HG03432 (cell line): ENCODE data around the gene TSPAN3.

ENCODE experiments used
- ATAC-seq: cut with Tn5 transposase; IDR thresholded peaks from one replicate; pipeline ENCODE4 v1.9.1; 2021; ENCODE audit warnings: mild to moderate bottlenecking, moderate library complexity; ENCODE audit not compliant: unreplicated experiment

The TSPAN3 gene

GRCh38 chr15:77025083-77025901 is 45.6 kb downstream of the TSPAN3 start:
- no peak for ATAC-seq

- ATAC-seq = no peak
Observed at GRCh38 chr15:77024273-77025082, 46.4 kb downstream of the TSPAN3 start.

DNA sequence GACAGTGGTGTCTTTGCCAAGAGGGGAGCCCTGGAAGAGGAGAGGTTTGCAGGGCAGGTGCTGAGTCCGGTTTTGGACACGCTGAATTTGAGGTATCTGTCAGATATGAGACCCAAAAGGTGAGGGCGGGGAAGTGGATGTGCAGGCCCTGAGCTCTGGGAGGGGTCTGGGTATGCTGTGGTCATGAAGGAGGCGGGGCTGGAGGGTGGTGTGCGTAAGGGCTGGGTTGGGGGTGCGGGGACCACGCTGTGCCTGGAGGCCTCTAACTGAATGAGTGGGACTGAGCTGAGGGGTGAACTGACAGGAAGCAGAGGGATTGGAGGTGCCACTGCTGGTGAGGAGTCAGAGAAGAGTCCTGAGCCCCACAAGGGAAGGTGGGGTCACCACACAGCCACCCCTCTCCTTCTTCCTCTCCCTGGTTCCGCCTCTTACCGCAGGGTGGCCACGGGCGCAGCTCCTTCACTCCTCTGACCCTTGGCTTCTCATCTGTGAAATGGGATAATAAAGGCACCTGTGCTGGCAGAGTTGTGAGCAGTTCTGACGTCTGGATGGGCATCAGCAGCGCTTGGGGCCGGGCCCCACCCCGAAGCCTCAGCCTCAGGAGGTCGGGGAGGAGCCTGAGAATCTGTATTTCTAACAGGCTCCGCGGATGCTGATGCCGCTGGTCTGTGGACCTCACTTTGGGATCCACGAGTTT is 47.2 kb downstream of the TSPAN3 start:
- no peak for ATAC-seq

DNA sequence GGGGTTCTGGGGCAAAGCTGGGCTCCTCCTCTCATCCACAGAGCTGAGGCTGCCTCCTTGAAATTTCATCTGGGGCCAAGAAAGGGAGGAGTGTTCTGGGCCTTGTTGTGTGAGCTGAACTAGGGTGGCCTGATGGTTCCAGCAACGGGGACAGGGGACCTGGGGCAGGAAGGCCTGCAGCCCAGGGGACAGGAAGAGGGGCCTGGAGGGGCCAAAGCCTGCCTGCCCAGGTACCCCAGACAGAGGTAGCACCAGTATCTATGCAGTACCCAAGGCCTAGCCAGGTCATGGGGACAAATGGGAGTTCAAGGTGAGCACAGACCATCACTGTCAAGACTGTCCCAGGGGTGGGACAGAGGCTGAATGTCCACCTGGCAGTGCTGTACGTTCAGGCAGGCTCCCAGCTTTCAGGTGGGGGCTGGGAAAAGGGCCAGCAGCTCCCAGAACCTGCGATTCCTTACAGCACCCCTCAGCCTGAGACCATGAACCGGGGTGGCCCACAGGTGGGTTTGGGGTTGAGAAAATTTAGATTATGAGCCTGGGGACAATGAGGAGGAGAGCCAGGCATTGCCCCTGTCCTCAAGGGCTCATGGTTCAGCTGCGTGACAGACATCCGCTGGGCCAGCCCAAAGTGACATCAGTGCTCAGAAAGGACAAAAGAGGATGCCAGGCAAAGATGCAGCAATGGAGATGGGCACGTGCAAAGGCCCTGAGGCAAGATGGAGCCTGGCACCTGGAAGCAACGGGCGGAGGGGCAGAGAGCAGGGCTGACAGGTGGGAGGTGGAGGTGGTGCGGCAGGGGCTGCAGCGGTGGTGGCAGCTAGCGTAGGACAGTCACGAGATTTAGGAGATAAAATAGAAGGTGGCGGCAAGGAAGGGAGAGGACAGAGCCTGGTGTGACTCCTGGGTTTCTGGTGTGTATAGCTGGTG is 48.0 kb downstream of the TSPAN3 start:
- ATAC-seq = no peak

- ATAC-seq = no peak
Observed at GRCh38 chr15:77021803-77022381, 49.0 kb downstream of the TSPAN3 start.

DNA sequence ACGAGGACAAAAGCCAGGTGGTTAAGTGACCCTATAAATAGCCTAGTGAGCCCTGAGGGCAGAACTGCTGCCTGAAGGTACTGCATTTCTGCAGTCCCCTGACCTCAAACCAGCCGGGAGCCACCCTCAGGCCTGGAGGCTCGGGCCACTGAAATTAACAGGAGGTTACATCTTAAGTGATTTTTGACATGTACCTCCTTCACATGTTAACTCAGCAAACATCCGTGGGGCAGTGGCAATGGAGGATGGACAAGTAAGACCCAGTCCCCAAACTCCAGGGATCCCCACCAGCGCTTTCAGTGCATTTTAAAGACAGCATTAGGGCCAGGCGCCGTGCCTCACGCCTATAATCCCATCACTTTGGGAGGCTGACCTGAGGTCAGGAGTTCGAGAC is 49.8 kb downstream of the TSPAN3 start:
- no peak for ATAC-seq

DNA sequence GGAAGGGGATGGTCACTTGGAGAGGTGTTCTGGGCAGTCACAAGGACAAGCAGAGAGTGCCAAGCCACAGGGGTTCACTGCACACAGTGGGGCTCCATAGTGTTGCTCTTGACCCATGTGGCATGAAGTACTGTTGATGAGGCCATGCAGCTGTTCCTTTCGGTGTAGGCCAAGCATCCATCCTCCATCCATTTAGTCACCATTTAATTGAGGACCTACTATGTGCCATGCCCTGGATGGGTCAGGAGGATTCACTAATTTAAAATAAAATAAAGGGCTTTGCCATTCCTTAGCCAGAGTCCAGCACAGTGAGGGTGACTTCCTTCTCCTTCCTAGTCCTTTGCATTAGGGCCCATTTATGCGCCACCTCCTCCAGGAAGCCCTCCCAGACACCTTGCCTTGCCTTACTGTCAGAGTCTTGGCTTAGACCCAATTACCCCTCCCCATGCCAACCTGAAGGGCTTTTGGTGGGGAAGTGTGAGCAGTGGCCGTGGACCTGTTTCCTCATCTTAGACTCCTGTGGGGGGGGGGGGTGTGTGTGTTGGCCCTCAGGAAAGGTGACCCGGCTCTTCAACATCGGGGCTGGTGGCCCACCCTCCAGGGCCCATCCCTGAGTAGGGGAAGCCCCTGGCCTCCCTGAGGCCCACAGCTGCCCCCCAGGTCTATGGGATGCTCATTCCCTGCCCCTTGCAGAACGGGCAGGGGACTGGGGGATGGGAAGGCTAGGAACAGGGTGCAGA is 50.4 kb downstream of the TSPAN3 start:
- no peak for ATAC-seq

DNA sequence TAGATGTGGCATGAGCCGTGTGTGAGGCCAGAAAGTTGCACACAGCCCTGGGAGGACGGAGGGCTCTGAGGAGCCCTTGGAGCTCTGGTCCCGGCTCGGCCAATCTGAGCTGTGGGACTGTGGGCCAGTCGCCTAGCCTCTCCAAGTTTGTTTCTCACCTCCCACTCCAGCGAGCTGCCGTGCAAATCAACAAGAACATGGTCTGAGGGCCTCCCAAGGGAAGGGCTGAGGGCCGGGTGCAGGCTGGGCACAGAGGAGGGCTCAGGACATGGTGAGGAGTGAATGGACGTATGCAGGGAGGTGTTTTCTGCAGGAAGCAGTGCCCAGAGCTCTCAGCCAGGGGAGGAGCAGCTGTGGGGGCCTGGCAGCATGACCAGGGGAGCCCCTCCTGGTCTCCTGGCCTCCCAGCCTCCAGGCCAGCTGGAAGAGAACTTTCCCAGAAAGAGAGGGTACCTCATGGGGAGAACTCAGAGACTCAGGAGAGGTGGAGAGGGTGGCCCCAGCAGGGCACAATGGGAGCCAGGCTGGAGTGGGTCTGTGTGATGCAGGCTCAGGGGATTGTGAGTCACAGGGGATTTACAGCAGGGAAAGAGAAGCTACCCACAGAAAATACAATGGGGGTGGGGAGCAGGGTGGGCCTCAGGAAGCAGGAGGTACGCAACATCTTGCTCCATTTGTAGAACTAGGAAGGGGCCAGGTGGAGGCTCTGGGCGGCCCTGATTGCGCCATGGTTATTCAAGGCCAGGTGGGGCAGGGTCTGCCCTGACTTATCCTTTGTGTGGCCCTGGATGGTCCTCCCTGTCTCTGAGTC is 51.2 kb downstream of the TSPAN3 start:
- no peak for ATAC-seq

DNA sequence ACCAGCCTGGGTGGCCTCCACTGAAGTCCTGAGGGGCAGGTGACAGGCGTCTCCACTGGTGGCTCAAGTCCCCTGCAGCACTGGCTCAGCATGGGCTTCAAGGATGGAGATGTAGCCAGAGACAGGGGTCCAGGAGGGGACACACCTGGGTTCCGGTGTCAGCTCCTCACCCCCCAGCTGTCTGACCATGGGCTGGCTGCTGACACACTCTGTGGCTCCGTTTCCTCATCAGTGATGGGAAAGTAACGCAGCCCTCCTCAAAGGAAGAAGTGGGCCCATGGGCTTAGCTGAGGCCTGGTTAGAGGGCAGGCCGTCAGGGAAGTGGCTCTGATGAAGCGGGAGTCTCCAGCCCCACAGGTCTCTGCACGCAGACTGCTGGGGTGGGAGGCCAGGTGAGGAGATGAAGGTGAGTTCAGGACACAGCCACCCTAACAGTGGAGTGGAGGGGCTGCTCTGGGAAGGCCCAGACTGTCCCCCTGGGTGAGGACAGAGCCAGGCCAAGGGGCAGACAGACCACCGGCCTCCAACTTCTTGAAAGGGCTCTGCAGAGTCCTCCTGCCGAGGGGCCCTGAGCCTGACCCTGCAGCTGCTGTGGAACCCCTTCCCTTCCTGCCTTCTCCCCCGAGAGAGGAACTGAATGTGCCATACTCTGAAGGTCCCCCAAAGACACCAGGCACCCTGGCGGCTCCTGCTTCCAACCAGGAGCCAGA is 52.0 kb downstream of the TSPAN3 start:
- ATAC-seq = no peak

GRCh38 chr15:77017761-77018720 is 52.9 kb downstream of the TSPAN3 start:
- no peak for ATAC-seq

DNA sequence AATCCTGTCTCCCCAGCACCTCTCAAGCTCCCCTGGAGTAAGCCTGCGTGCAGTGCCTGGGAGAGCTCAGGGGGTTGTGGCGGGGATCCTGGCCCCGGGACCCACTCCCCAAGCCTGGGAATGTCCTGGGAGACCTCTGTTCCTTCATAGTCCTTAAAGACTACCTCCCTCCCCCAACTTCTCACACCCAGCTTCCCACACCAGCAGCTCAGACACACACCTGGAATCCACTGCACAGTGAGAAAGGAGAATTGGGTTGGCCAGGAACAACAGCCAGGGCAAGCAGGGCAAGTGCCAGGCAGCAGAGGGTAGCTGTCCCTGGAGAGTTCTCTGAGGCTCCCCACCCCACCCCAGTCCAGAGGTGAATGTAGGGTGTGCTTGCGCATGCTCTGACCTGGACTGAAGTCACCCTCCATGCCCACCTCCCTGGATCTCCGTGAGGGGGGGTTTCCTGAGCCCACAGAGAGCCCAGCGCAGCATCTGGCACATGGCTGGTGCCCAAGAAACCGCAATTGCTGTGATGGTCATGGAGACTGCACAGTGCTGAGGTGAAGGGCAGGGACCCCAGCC is 53.7 kb downstream of the TSPAN3 start:
- no peak for ATAC-seq

GRCh38 chr15:77016321-77016695 is 54.6 kb downstream of the TSPAN3 start:
- ATAC-seq = no peak

DNA sequence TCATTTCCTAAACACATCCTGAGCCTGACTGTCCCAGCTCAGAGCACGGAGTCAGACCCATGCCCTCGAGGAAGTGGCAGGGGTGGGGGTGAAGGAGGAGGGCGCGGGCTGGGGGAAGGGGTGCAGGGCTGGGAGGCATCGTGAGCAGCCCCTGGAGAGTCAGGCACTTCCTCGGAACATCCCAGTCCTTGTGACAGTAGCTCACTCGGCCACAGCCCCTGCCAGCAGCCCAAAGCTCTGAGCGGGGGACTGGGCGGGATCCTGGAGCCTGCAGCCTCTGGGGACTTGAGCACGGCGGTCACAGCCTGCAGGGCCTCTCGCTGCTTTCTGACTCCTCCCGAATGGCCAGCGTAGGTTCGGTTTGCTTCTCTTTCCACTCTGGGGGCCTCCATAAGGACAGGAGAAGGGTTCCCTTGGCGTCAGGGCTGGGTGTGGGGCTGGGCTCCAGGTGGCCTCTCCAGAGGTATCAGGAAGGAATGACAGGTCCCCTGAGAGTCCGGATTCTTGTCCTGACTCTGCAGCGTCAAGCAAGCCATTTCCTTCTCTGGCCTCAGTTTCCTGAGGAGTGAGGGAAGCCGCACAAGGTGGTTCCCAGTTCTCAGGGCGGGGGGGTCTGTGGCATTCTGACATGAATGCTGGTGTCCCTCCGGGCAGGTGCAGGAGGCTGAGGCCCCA is 55.1 kb downstream of the TSPAN3 start:
- ATAC-seq = no peak

DNA sequence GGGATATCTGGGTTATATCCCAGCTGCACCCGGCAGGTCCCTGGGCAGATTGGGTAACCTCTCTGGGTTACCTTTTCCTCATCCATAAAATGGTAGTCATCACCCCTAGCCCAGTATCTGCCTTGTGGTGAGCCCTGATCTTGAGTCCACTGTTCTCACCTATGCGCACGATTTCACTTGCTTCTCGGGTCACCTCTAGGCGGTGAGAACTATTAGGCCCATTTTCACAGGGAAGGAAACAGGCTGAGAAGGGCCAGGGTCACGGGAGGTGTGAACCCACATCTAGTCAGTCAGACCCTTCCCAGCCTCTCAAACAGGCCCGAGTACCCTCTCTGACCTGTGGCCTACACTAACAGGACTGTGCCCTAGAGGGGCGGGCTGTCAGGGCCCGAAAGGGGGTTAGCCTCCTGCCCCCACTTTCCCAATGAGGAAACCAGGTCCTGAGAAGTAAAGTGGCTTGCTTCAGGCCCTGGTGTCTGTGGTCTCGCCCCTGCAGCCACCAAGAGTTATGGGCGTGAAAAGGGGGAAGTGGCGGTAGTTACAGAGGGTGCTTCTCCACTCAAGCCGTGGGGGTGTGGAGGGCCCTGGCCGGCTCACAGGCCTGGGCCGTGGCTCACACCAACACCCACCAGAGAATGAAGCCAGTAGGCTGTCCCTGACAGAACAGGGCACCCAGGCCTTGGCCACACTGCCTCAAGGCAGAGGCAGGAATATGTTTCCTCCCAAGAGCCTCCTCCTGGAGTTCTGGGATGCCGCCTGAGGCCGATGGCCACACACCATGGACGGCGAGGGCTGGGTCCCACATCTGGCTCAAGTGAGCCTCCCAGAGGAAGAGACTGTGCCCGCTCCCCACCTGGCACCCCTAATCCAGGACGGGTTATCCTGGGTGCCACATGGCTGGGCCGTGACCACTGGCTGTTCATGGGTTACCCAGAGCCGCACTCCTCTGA is 56.5 kb downstream of the TSPAN3 start:
- ATAC-seq = peak; percentile 57

DNA sequence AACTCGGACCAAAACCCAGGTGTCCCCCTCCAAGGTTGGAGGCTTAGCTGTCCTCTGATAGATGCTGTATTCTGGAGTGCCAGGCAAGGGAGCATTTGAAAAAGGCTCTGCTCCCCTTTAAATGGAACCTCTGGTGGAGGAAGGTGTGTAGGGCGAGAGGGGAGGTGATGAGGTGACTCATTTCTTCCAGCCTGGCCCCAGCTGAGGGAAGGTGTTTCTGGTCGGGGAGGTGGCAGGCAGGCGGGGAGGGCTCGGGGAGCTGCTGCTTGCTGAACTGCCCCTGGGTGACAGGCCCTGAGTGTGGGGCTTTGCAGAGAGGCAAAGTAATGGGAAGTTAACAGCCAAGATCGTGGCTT is 57.2 kb downstream of the TSPAN3 start:
- ATAC-seq = peak; percentile 63
